ENCODE measurements around the gene GATA5.
"Not testable (repeated sequence)": the region's sequence is repeated elsewhere in the genome, so short reads cannot be mapped to it uniquely, and the experiment has no call there.

The GATA5 gene

GRCh38 chr20:62494537-62494936 is 18.7 kb upstream of the GATA5 start:
- no peak for TF ChIP-seq FOXP2 (optimal IDR thresholded peaks at IDR 0.05; ENCODE audit: control extremely low read depth, extremely low read length, insufficient read depth)
- no peak for TF ChIP-seq POLR2AphosphoS5 (IDR thresholded peaks at IDR 0.05; ENCODE audit: borderline replicate concordance, low read depth, low read length)
- no peak for TF ChIP-seq EZH2 (IDR thresholded peaks at IDR 0.05)
- no peak overlapping the region for H3K27ac ChIP-seq

GRCh38 chr20:62493886-62494285 is 18.1 kb upstream of the GATA5 start:
- Histone ChIP-seq H3K27ac (no peak overlapping the region), H3K9ac (ENCODE audit: insufficient read length) (no peak overlapping the region), H3K4me3 (no peak overlapping the region), H3K9me3 (ENCODE audit: low read depth, low read length) (no peaks in the 10 kb centered on the region), H3K36me3 (ENCODE audit: insufficient read depth, low read length) (no peaks in the 10 kb centered on the region)
- DNase-seq (ENCODE audit: low read depth, low spot score) = no peak
- TF ChIP-seq POLR2AphosphoS5 (IDR thresholded peaks at IDR 0.05; ENCODE audit: borderline replicate concordance, low read depth, low read length) (no peak), EZH2 (IDR thresholded peaks at IDR 0.05) (no peak), FOXP2 (optimal IDR thresholded peaks at IDR 0.05; ENCODE audit: control extremely low read depth, extremely low read length, insufficient read depth) (no peak)

More at GRCh38 chr20:62494537-62494936, 18.7 kb upstream of the GATA5 start:
- H3K9me3 ChIP-seq (ENCODE audit: low read depth, low read length) = no peaks in the 10 kb centered on the region
- no peak for DNase-seq (ENCODE audit: low read depth, low spot score)
- H3K4me3 ChIP-seq = no peak overlapping the region
- no peaks in the 10 kb centered on the region for H3K36me3 ChIP-seq (ENCODE audit: insufficient read depth, low read length)
- H3K9ac ChIP-seq (ENCODE audit: insufficient read length) = no peak overlapping the region

GRCh38 chr20:62493253-62493885 is 17.6 kb upstream of the GATA5 start:
- Histone ChIP-seq H3K9ac (ENCODE audit: insufficient read length) (no peak overlapping the region), H3K27ac (no peak overlapping the region), H3K36me3 (ENCODE audit: insufficient read depth, low read length) (no peaks in the 10 kb centered on the region), H3K9me3 (ENCODE audit: low read depth, low read length) (no peaks in the 10 kb centered on the region), H3K4me3 (no peak overlapping the region)
- TF ChIP-seq POLR2AphosphoS5 (IDR thresholded peaks at IDR 0.05; ENCODE audit: borderline replicate concordance, low read depth, low read length) (no peak), EZH2 (IDR thresholded peaks at IDR 0.05) (no peak), FOXP2 (optimal IDR thresholded peaks at IDR 0.05; ENCODE audit: control extremely low read depth, extremely low read length, insufficient read depth) (no peak)
- no peak for DNase-seq (ENCODE audit: low read depth, low spot score)

GRCh38 chr20:62492711-62493110 is 16.9 kb upstream of the GATA5 start:
- Histone ChIP-seq H3K27ac (no peak overlapping the region), H3K9ac (ENCODE audit: insufficient read length) (no peak overlapping the region), H3K4me3 (no peak overlapping the region), H3K36me3 (ENCODE audit: insufficient read depth, low read length) (no peaks in the 10 kb centered on the region), H3K9me3 (ENCODE audit: low read depth, low read length) (no peaks in the 10 kb centered on the region)
- DNase-seq (ENCODE audit: low read depth, low spot score) = no peak
- TF ChIP-seq EZH2 (IDR thresholded peaks at IDR 0.05) (no peak), POLR2AphosphoS5 (IDR thresholded peaks at IDR 0.05; ENCODE audit: borderline replicate concordance, low read depth, low read length) (no peak), FOXP2 (optimal IDR thresholded peaks at IDR 0.05; ENCODE audit: control extremely low read depth, extremely low read length, insufficient read depth) (no peak)

- H3K4me3 ChIP-seq; H3K27ac ChIP-seq; H3K9ac ChIP-seq (ENCODE audit: insufficient read length); H3K36me3 ChIP-seq (ENCODE audit: insufficient read depth, low read length); DNase-seq (ENCODE audit: low read depth, low spot score); H3K9me3 ChIP-seq (ENCODE audit: low read depth, low read length): not testable (repeated sequence)
These were observed 15.0 kb upstream of the GATA5 start for GRCh38 chr20:62490783-62491182.

GRCh38 chr20:62489932-62490263 is 14.1 kb upstream of the GATA5 start:
- H3K9me3 ChIP-seq (ENCODE audit: low read depth, low read length) = no peaks in the 10 kb centered on the region
- TF ChIP-seq FOXP2 (optimal IDR thresholded peaks at IDR 0.05; ENCODE audit: control extremely low read depth, extremely low read length, insufficient read depth) (no peak), POLR2AphosphoS5 (IDR thresholded peaks at IDR 0.05; ENCODE audit: borderline replicate concordance, low read depth, low read length) (no peak)
- no peak overlapping the region for H3K9ac ChIP-seq (ENCODE audit: insufficient read length)
- no peak for DNase-seq (ENCODE audit: low read depth, low spot score)
- no peak overlapping the region for H3K27ac ChIP-seq
- H3K4me3 ChIP-seq = no peak overlapping the region
- H3K36me3 ChIP-seq (ENCODE audit: insufficient read depth, low read length) = no peaks in the 10 kb centered on the region

- H3K9ac ChIP-seq (ENCODE audit: insufficient read length) = no peak overlapping the region
- no peaks in the 10 kb centered on the region for H3K9me3 ChIP-seq (ENCODE audit: low read depth, low read length)
- TF ChIP-seq POLR2AphosphoS5 (IDR thresholded peaks at IDR 0.05; ENCODE audit: borderline replicate concordance, low read depth, low read length) (no peak), EZH2 (IDR thresholded peaks at IDR 0.05) (no peak), FOXP2 (optimal IDR thresholded peaks at IDR 0.05; ENCODE audit: control extremely low read depth, extremely low read length, insufficient read depth) (no peak)
- no peak for DNase-seq (ENCODE audit: low read depth, low spot score)
- no peak overlapping the region for H3K27ac ChIP-seq
- H3K36me3 ChIP-seq (ENCODE audit: insufficient read depth, low read length) = no peaks in the 10 kb centered on the region
- no peak overlapping the region for H3K4me3 ChIP-seq
These were observed 13.6 kb upstream of the GATA5 start for GRCh38 chr20:62489186-62489931.

GRCh38 chr20:62488470-62488869 is 12.7 kb upstream of the GATA5 start:
- no peak for DNase-seq (ENCODE audit: low read depth, low spot score)
- Histone ChIP-seq H3K9ac (ENCODE audit: insufficient read length) (no peak overlapping the region), H3K9me3 (ENCODE audit: low read depth, low read length) (no peaks in the 10 kb centered on the region), H3K4me3 (no peak overlapping the region), H3K27ac (no peak overlapping the region), H3K36me3 (ENCODE audit: insufficient read depth, low read length) (no peaks in the 10 kb centered on the region)
- TF ChIP-seq FOXP2 (optimal IDR thresholded peaks at IDR 0.05; ENCODE audit: control extremely low read depth, extremely low read length, insufficient read depth) = no peak
- TF ChIP-seq POLR2AphosphoS5 (IDR thresholded peaks at IDR 0.05; ENCODE audit: borderline replicate concordance, low read depth, low read length) = no peak
- TF ChIP-seq EZH2 (IDR thresholded peaks at IDR 0.05) = no peak
